Peyer's patch (tissue), 4 donors: Measurements from ENCODE around the gene ADAMTS16. TPM values are rescaled to one million over a fixed set of nuclear protein-coding genes. Genes with fewer than 3 reads are reported as not detected.
A peak's percentile ranks its signal among the peaks of the same experiment; 100 is the strongest.

Source experiments
- DNase-seq, 3 donors: peaks; one replicate each; pipeline ENCODE4 v3.0.0-alpha.2; 2017 to 2019
- H3K27ac ChIP-seq, 4 donors: fragments of 200-600 bp; sonication (generic); one replicate each; pipeline ENCODE4 v1.5.1; 2016 to 2019
- H3K27me3 ChIP-seq, 2 donors: fragments of 200-600 bp; sonication (generic); one replicate each; pipeline ENCODE4 v1.5.1; 2019
- H3K36me3 ChIP-seq, 3 donors: fragments of 200-600 bp; sonication (generic); one replicate each; pipeline ENCODE4 v1.5.1; 2016 to 2019
- H3K4me1 ChIP-seq, 4 donors: fragments of 200-600 bp; sonication (generic); one replicate each; pipeline ENCODE4 v1.5.1; 2016 to 2019
- H3K4me3 ChIP-seq, 4 donors: fragments of 200-600 bp; sonication (generic); 1 replicate in 3 of 4; 2 replicates in 1 of 4; pipeline ENCODE4 v1.5.1; 2016 to 2019; ENCODE audit warnings: mild to moderate bottlenecking in 1 of 4
- H3K9me3 ChIP-seq, 4 donors: fragments of 200-600 bp; sonication (generic); one replicate each; pipeline ENCODE4 v1.5.1; 2016 to 2019; ENCODE audit warnings: mild to moderate bottlenecking in 1 of 4
- POLR2A ChIP-seq, 2 donors: fragments of 450-650 bp; IDR thresholded peaks; one replicate each; pipeline ENCODE4 v1.5.1; 2017; ENCODE audit warnings: antibody characterized with exemption in 2 of 2, mild to moderate bottlenecking in 2 of 2, moderate library complexity in 2 of 2
- total RNA-seq, 4 donors: library from RNA; depleted of rRNA; stranded (reverse); fragments of >200 nt; gene quantifications; one replicate each; pipeline ENCODE4 v1.1.0, GENCODE V29; 2016
- TF ChIP-seq, protein P1 (sequence below), 6 experiments: fragments of 450-650 bp in 4 of 6; fragments of 200-600 bp in 2 of 6; sonication (generic) in 1 of 6; IDR thresholded peaks; one replicate each; pipeline ENCODE4 v1.5.1; 2017 to 2019; ENCODE audit warnings: antibody characterized with exemption in 6 of 6, mild to moderate bottlenecking in 3 of 6, moderate library complexity in 1 of 6

The ADAMTS16 gene
- total RNA-seq, 4 donors from 2014 or later: 1.7 TPM; not detected in 3

DNA sequence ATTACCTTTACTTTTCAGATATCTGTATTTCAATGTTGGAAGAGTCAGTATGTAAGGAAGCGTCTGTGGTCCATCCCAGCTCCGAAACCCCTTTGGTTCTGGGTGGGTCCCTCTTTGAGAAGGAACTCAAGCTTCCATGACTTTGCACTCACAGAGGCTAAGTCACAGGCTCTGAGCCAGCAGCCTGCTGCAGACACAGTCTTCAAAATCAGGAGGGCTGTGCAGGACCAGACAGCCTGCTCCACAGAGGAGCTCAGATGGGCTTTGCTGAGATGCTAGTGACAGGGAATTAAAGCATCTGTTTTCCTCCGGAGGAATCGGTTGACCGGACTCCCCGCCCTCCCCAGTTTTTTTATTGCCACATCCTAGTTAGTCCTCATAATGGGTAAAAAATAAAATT lies 155.9 kb downstream of the ADAMTS16 start:
- no peaks in the 10 kb centered on the region for H3K4me1 ChIP-seq
- DNase-seq: no peak
- H3K27ac ChIP-seq: no peak overlapping the region
- no peaks in the 10 kb centered on the region for H3K36me3 ChIP-seq
- TF ChIP-seq POLR2A (IDR thresholded peaks at IDR 0.05): no peak
- TF ChIP-seq, protein P1, sequence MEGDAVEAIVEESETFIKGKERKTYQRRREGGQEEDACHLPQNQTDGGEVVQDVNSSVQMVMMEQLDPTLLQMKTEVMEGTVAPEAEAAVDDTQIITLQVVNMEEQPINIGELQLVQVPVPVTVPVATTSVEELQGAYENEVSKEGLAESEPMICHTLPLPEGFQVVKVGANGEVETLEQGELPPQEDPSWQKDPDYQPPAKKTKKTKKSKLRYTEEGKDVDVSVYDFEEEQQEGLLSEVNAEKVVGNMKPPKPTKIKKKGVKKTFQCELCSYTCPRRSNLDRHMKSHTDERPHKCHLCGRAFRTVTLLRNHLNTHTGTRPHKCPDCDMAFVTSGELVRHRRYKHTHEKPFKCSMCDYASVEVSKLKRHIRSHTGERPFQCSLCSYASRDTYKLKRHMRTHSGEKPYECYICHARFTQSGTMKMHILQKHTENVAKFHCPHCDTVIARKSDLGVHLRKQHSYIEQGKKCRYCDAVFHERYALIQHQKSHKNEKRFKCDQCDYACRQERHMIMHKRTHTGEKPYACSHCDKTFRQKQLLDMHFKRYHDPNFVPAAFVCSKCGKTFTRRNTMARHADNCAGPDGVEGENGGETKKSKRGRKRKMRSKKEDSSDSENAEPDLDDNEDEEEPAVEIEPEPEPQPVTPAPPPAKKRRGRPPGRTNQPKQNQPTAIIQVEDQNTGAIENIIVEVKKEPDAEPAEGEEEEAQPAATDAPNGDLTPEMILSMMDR (IDR thresholded peaks at IDR 0.05): no peak
- no peaks in the 10 kb centered on the region for H3K27me3 ChIP-seq
- H3K4me3 ChIP-seq: no peak overlapping the region
- no peaks in the 10 kb centered on the region for H3K9me3 ChIP-seq

- peak overlapping the region in 1 of 4 donors; percentile 17 for H3K27ac ChIP-seq
- no peaks in the 10 kb centered on the region for H3K36me3 ChIP-seq
- no peak overlapping the region for H3K4me3 ChIP-seq
- TF ChIP-seq POLR2A (IDR thresholded peaks at IDR 0.05): no peak
- TF ChIP-seq, protein P1 (IDR thresholded peaks at IDR 0.05): no peak
- DNase-seq: no peak
- no peaks in the 10 kb centered on the region for H3K27me3 ChIP-seq
- no peaks in the 10 kb centered on the region for H3K4me1 ChIP-seq
- H3K9me3 ChIP-seq: peaks cover 0 to 4% (median 0%) of the 10 kb centered on the region in 4 donors
Measured at GRCh38 chr5:5297432-5298067, 157.4 kb downstream of the ADAMTS16 start.

DNA sequence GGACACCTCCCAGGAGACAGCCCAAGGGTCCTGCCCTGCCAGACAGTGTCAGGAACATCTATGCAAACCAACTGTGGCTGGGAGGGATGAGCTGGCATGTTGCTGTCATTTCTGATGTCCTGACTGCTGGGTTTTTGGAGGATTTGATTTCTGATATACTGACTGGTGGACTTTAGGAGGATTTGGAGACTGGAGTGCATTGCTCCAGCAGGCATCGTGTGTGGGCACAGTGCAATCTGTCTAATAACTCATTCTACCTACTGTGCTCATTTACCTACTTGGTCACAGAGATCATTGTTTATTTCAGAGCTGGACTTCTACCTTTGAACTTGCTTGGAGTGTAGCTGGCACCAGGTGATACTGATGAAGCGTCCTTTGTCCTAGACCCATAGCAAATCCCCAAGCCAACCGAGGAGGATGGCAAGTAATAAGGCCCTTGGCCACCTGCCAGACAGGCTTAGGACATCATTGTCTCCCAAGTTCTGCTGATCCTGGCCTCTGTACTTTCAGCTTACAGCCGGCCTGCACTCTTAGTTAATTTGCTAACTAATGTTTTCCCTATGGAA lies 158.0 kb downstream of the ADAMTS16 start:
- Histone ChIP-seq H3K27me3 (no peaks in the 10 kb centered on the region), H3K36me3 (no peaks in the 10 kb centered on the region), H3K27ac (peak overlapping the region in 1 of 4 donors; percentile 17), H3K9me3 (peaks cover 0 to 4% (median 0%) of the 10 kb centered on the region in 4 donors), H3K4me1 (no peaks in the 10 kb centered on the region), H3K4me3 (no peak overlapping the region)
- peak in 2 of 3 donors; percentile 76 to 85 for DNase-seq
- TF ChIP-seq, protein P1 (IDR thresholded peaks at IDR 0.05): no peak
- TF ChIP-seq POLR2A (IDR thresholded peaks at IDR 0.05): no peak

DNA sequence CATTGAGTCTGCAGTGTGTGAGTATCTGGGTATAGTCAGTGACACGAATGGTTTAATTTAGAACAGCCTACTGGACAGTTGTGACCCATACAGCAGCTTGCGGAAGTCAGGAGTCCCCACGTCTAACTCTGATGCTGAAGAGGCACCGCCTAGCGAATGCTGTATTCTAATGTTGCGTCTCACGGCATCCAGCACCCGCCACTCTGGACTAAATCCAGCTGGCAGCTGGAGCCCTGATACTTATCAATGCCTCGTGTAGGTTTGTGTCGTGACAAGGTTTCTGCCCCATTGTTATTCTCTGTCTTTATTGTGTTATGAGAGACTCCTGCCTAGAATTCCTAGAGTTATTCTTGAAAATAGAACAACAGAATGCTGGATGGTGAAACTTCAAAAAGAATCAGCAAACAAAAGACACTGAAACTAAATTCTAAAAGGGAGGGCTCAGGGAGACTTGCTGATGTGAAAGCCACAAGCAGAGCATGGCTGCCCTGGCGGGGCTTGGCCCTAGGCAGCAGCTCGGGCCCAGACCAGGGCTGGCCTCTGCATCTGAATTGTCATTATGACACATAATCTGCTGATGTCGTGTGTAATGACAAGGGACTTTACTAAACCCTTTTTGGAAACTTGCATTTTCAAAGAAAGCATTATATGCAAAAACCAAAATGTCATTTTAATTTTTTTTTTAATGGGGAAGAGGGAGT lies 158.9 kb downstream of the ADAMTS16 start:
- TF ChIP-seq, protein P1 (IDR thresholded peaks at IDR 0.05): no peak
- no peak for TF ChIP-seq POLR2A (IDR thresholded peaks at IDR 0.05)
- peaks cover 0 to 4% (median 0%) of the 10 kb centered on the region in 4 donors for H3K9me3 ChIP-seq
- no peaks in the 10 kb centered on the region for H3K27me3 ChIP-seq
- no peak overlapping the region for H3K4me3 ChIP-seq
- H3K27ac ChIP-seq: peak overlapping the region in 1 of 4 donors; percentile 16
- H3K36me3 ChIP-seq: no peaks in the 10 kb centered on the region
- no peak for DNase-seq
- no peaks in the 10 kb centered on the region for H3K4me1 ChIP-seq

- Histone ChIP-seq H3K9me3 (peaks cover 0 to 4% (median 0%) of the 10 kb centered on the region in 4 donors), H3K4me3 (no peak overlapping the region), H3K4me1 (no peaks in the 10 kb centered on the region), H3K27me3 (no peaks in the 10 kb centered on the region), H3K36me3 (no peaks in the 10 kb centered on the region), H3K27ac (no peak overlapping the region)
- TF ChIP-seq, protein P1 (IDR thresholded peaks at IDR 0.05): no peak
- TF ChIP-seq POLR2A (IDR thresholded peaks at IDR 0.05): no peak
- DNase-seq: no peak
Measured at GRCh38 chr5:5301176-5301575, 161.0 kb downstream of the ADAMTS16 start.
